Esophagus (tissue), 2 donors: Measurements from ENCODE around the gene TMEM244. TPM values are rescaled to one million over a fixed set of nuclear protein-coding genes. Genes with fewer than 3 reads are reported as not detected.

ENCODE experiments used
- H3K27ac ChIP-seq, 2 donors: one replicate each; pipeline ENCODE4 v1.5.1; 2013; ENCODE audit warnings: low read depth in 2 of 2, mild to moderate bottlenecking in 2 of 2, inconsistent platforms in 1 of 2, low read length in 1 of 2, moderate library complexity in 1 of 2
- H3K27me3 ChIP-seq, 2 donors: one replicate each; pipeline ENCODE4 v1.6.1; 2013; ENCODE audit warnings: low read length in 2 of 2, control low read depth in 1 of 2, mild to moderate bottlenecking in 1 of 2; ENCODE audit not compliant: insufficient read depth in 2 of 2, control insufficient read depth in 1 of 2
- H3K36me3 ChIP-seq, 2 donors: one replicate each; pipeline ENCODE4 v1.6.1; 2013; ENCODE audit warnings: low read length in 1 of 2; ENCODE audit not compliant: control insufficient read depth in 2 of 2, insufficient read depth in 2 of 2
- H3K4me1 ChIP-seq, 2 donors: one replicate each; pipeline ENCODE4 v1.6.1; 2013; ENCODE audit warnings: low read length in 1 of 2; ENCODE audit not compliant: control insufficient read depth in 2 of 2, insufficient read depth in 2 of 2
- H3K4me3 ChIP-seq, 2 donors: one replicate each; pipeline ENCODE4 v1.5.1; 2013; ENCODE audit warnings: low read length in 2 of 2, mild to moderate bottlenecking in 2 of 2, low read depth in 1 of 2, moderate library complexity in 1 of 2
- H3K9me3 ChIP-seq, 2 donors: one replicate each; pipeline ENCODE4 v1.6.1; 2013; ENCODE audit warnings: mild to moderate bottlenecking in 2 of 2, low read depth in 1 of 2, low read length in 1 of 2, moderate library complexity in 1 of 2; ENCODE audit not compliant: control insufficient read depth in 2 of 2, insufficient read depth in 1 of 2
- WGBS, 2 donors: extraction: QIAGEN DNeasy Blood & Tissue Kit; methylation state at CpG; one replicate each; pipeline ENCODE4 v1.1.7; 2013; 5-methylcytosine and 5-hydroxymethylcytosine counted together
- polyA plus RNA-seq, 2 donors: library from polyadenylated mRNA; stranded (reverse); fragments of 200-250 nt; gene quantifications; one replicate each; pipeline ENCODE4 v1.2.3, GENCODE V29; 2013
- donor health status: healthy with polysubstance abuse.
- donor health status: Bipolar disorder and iron deficiency.

TMEM244 gene, protein sequence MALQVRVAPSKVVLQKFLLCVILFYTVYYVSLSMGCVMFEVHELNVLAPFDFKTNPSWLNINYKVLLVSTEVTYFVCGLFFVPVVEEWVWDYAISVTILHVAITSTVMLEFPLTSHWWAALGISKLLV
- not detected for polyA plus RNA-seq

DNA sequence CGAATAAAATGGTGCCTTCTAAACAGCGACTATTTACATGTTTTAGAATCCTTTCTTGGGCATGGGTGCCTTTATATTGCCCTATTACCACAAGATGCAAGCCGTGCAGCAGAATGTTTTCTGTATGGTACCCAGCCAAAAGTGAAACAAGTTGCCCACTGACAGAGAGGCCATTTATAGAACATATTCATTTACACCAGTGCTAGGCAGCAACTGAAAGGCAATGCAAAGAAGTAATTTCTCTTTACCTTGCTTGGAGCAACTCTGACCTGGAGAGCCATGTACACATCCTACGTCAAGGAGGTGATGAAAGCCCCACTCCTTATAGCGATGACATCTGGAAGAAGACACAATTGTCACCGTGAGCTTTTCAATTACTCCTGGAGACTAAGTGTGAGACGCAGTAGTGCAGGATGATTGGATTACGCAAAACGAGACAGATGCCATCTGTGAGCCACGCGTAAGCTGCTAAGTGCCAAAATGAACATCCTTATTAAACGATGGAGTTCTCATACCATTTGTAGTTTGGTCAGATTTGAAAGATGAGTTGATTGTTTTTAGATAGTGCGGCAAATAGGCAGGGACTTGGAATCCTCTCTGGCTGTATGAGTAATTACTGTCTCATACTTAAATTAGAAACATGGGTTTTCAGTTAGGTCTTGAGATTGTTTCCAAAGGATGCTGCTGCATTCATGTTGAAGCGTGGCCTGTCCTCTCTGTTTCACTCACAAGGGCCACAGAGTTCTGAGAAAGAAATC lies at the start of gene TMEM244:
Gene TMEM244 (minus strand): TSS at position 408 of the 758 bp plus-strand sequence. CDS start 127 bp downstream, at position 281.
- H3K4me1 ChIP-seq, result no peaks in the 10 kb centered on the region
- no peak within 1 kb of the TSS for H3K4me3 ChIP-seq
- H3K27ac ChIP-seq, result no peak within 1 kb of the TSS
- no peaks in the 10 kb centered on the region for H3K27me3 ChIP-seq
- no peaks in the 10 kb centered on the region for H3K36me3 ChIP-seq
- 64 to 73% methylated on average over 14 of the region's 14 CpGs for WGBS, 2 donors
- H3K9me3 ChIP-seq, result no peaks in the 10 kb centered on the region

DNA sequence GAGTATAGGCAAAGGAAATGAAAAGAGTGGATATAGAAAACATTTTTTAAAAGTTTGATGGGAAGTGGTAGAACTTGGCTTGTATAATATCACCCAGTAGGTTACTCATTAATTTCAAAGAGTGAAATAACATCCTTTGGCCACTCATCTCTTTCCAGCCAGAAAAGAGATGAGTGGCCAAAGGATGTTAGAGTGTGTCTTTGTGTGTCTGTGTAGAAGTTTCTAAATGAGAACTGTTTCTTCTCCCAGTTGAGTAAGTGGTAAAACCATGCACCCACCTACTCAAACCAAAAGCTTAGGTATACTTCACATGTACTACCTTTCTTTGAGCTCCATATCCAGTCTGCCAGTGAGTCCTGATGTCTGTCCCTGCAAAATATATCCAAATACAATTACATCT lies 47.7 kb upstream of the TMEM244 start:
- no peaks in the 10 kb centered on the region for H3K9me3 ChIP-seq
- no peaks in the 10 kb centered on the region for H3K27me3 ChIP-seq
- H3K27ac ChIP-seq, result no peak overlapping the region
- H3K4me3 ChIP-seq, result no peak overlapping the region
- H3K36me3 ChIP-seq, result no peaks in the 10 kb centered on the region
- H3K4me1 ChIP-seq, result no peaks in the 10 kb centered on the region

DNA sequence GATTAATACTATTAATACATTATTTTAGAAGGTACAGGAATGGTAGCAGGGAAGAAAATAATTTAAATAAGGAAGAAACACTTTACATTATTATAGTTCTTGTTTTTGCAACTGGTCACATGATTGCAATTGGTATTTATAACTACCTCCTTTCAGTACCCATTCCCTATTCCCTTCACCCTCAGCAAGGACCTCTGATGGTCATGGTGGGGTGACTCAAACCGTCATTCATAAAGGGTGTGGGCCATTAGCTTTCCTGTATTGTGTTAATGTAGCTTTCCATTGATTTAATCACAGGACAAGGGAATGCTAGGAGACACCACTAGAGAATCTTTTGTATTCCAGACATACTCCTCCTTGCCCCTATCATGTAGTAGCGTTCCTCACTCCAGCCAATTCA lies 47.2 kb upstream of the TMEM244 start:
- H3K4me3 ChIP-seq, result no peak overlapping the region
- H3K27ac ChIP-seq, result no peak overlapping the region
- 78% methylated on average over 2 of the region's 2 CpGs for WGBS, 2 donors
- H3K27me3 ChIP-seq, result no peaks in the 10 kb centered on the region
- H3K9me3 ChIP-seq, result no peaks in the 10 kb centered on the region
- no peaks in the 10 kb centered on the region for H3K4me1 ChIP-seq
- no peaks in the 10 kb centered on the region for H3K36me3 ChIP-seq

DNA sequence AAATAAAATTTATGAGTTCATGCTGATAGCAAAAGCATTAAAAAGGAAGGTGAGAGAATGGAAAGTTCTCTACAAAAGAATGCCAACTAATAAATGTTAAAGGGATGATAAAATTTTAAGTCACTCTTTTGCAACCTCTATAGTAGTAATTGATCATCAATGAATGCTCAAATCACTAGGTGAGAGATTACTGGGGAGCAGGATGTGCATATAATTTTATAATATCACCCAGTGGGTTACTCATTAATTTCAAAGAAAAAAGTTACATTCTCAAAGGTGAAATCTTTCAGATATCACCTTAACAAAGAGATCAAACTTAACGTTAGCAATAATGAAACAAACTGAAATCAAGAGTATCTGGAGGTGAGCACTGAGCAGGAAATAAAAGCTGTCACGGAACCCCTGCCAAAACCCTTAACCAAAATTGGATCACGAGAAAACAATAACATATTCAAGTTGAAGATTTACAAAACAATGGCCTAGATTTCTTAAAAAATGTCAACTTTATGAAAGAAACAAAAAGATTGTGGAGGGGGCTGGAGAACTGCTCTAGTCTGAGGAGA lies 45.5 kb upstream of the TMEM244 start:
- Histone ChIP-seq H3K36me3 (no peaks in the 10 kb centered on the region), H3K27me3 (no peaks in the 10 kb centered on the region), H3K9me3 (no peaks in the 10 kb centered on the region), H3K4me3 (no peak overlapping the region), H3K27ac (no peak overlapping the region), H3K4me1 (no peaks in the 10 kb centered on the region)
- 47 to 52% methylated on average over 3 of the region's 3 CpGs for WGBS, 2 donors

DNA sequence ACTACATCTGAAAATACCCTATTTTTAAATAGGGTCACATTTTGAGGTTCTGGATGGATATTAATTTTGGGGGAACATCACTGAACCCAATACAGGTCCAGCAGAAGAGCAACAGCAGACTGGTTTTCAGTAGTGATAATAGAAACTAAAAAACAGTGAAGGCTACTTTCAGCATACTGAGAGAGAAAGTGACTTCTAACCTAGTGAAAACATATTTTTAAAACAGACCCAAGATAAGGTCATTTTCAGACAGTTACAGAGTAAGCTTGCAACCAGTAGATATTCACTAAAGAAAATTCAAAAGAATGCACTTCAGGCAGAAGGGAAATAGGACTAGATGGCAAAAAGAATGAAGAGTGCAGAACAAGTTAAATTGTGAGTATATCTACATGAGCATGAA lies 42.0 kb upstream of the TMEM244 start:
- H3K4me1 ChIP-seq, result no peaks in the 10 kb centered on the region

DNA sequence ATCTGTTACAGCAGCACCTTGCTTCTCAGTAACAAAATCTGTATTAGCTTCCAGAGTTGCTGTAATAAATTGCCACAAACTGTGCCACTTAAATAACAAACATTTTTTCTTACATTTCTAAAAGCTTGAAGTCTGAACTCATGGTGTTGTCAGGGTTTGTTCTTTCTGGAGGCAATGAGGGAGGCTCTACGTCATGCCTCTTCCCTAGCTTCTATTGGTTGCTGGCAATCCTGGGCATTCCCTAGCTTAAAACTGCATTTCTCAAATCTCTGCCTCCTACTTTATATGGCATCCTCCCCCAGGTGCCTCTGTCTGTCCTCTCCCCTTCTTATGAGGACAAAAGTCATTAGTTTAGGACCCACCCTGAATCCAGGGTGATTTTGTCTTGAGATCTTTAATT lies 41.6 kb upstream of the TMEM244 start:
- Histone ChIP-seq H3K4me3 (no peak overlapping the region), H3K27me3 (no peaks in the 10 kb centered on the region), H3K4me1 (no peaks in the 10 kb centered on the region), H3K36me3 (no peaks in the 10 kb centered on the region), H3K9me3 (no peaks in the 10 kb centered on the region), H3K27ac (no peak overlapping the region)
- 83 to 92% methylated on average over 1 of the region's 1 CpG for WGBS, 2 donors

More for the DNA sequence above, 42.0 kb upstream of the TMEM244 start:
- Histone ChIP-seq H3K27me3 (no peaks in the 10 kb centered on the region), H3K36me3 (no peaks in the 10 kb centered on the region), H3K27ac (no peak overlapping the region), H3K9me3 (no peaks in the 10 kb centered on the region), H3K4me3 (no peak overlapping the region)

DNA sequence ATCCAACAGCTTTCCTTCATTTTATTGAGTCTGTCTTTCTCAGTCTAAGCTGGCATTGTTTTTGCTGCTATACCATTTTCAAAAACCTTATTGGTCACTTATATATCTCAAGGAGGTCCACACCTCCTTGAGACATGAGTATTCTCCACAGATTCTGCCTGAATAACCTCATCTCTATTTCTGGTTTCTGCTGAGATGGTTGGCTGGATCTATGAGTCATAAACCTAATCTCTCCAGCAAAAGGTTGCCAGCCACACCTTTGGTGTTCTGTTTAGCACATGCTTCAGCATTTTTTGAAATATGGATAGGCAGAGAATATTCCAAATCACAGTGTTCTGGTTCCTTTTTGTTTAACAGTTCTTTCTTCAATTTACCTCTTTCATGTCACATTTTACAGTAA lies 40.8 kb upstream of the TMEM244 start:
- Histone ChIP-seq H3K36me3 (no peaks in the 10 kb centered on the region), H3K9me3 (no peaks in the 10 kb centered on the region), H3K4me3 (no peak overlapping the region), H3K27me3 (no peaks in the 10 kb centered on the region), H3K27ac (no peak overlapping the region), H3K4me1 (no peaks in the 10 kb centered on the region)

DNA sequence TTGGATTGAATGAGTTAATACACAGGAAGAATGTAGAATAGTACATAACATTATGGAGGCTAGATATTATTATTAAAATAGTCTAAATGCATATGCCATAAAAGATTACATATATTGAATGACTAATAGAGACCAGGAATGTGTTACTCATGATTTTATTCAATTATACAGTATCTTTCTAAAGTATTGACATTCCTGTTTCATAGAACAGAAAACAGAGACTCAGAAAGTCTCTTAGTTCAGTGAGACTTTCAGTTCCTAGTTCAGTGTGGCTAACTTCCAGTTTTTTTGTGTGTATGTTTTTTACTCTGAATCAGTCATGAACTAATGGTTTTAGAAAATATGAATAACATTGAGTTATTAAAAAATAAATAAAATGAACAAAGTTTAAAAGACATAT lies 34.6 kb upstream of the TMEM244 start:
- Histone ChIP-seq H3K27me3 (no peaks in the 10 kb centered on the region), H3K9me3 (no peaks in the 10 kb centered on the region), H3K4me1 (no peaks in the 10 kb centered on the region), H3K4me3 (no peak overlapping the region), H3K27ac (no peak overlapping the region), H3K36me3 (no peaks in the 10 kb centered on the region)

DNA sequence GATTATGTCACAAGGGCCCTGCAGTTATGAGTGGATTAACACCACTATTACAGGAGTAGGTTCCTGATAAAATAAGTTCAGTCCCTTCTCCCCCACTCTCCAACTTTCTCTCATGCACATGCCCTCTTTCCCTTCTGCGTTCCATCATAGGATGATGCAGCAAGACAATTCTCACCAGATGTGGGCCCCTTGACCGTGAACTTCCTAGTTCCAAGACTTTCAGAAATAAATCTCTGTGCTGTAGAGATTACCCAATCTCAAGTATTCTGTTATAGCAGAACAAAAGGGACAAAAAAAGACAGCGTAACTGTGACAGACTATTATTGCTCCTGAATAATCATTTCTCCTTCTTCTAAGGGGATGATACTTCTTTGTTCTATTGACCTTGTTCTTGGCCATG lies 33.8 kb upstream of the TMEM244 start:
- H3K36me3 ChIP-seq, result no peaks in the 10 kb centered on the region
- H3K4me1 ChIP-seq, result no peaks in the 10 kb centered on the region
- H3K9me3 ChIP-seq, result no peaks in the 10 kb centered on the region
- H3K27me3 ChIP-seq, result no peaks in the 10 kb centered on the region
- WGBS, 2 donors, result 88 to 89% methylated on average over 3 of the region's 3 CpGs
- H3K27ac ChIP-seq, result no peak overlapping the region
- H3K4me3 ChIP-seq, result no peak overlapping the region

DNA sequence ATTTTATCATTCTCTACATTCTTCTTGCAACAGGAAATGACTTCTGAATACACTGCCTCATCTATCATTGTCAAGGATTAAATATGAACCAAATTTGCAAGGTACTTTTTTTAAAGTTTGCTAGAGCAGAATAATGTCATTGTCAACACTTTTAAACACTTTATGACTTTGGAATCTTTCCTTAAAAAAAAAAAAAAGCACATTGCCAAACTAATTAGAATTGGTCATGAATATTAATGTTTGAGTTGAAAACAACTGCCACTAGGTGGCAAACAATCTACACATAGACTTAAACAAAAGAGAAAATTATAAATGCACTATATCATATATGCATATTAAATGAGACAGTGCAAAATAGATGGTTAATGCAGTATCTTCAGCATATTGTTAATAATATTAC lies 32.5 kb upstream of the TMEM244 start:
- H3K27me3 ChIP-seq, result no peaks in the 10 kb centered on the region
- no peak overlapping the region for H3K27ac ChIP-seq
- no peak overlapping the region for H3K4me3 ChIP-seq
- no peaks in the 10 kb centered on the region for H3K36me3 ChIP-seq
- H3K9me3 ChIP-seq, result no peaks in the 10 kb centered on the region
- no peaks in the 10 kb centered on the region for H3K4me1 ChIP-seq
